Measurements from ENCODE around the gene METAP2.

Gene METAP2

GRCh38 chr12:95511977-95512376 lies 38.0 kb downstream of the METAP2 start:
- no peak for DNase-seq (ENCODE audit: low spot score)

- no peak for DNase-seq (ENCODE audit: low spot score)
These were observed 39.6 kb downstream of the METAP2 start for GRCh38 chr12:95513599-95513998.

GRCh38 chr12:95515197-95515596 lies 41.2 kb downstream of the METAP2 start:
- DNase-seq (ENCODE audit: low spot score): no peak

GRCh38 chr12:95516757-95517156 lies 42.8 kb downstream of the METAP2 start:
- DNase-seq (ENCODE audit: low spot score): no peak

- DNase-seq (ENCODE audit: low spot score): no peak
These were observed 43.3 kb downstream of the METAP2 start for GRCh38 chr12:95517246-95517645.

GRCh38 chr12:95518944-95519343 lies 45.0 kb downstream of the METAP2 start:
- DNase-seq (ENCODE audit: low spot score): no peak

GRCh38 chr12:95520816-95521215 lies 46.9 kb downstream of the METAP2 start:
- no peak for DNase-seq (ENCODE audit: low spot score)

GRCh38 chr12:95522692-95523091 lies 48.7 kb downstream of the METAP2 start:
- no peak for DNase-seq (ENCODE audit: low spot score)

- no peak for DNase-seq (ENCODE audit: low spot score)
These were observed 54.5 kb downstream of the METAP2 start for GRCh38 chr12:95528431-95528830.

GRCh38 chr12:95529693-95530225 lies 55.8 kb downstream of the METAP2 start:
- DNase-seq (ENCODE audit: low spot score): no peak

- no peak for DNase-seq (ENCODE audit: low spot score)
These were observed 58.9 kb downstream of the METAP2 start for GRCh38 chr12:95532851-95533250.

- no peak for DNase-seq (ENCODE audit: low spot score)
These were observed 60.0 kb downstream of the METAP2 start for GRCh38 chr12:95533985-95534384.

GRCh38 chr12:95538006-95538405 lies 64.1 kb downstream of the METAP2 start:
- no peak for DNase-seq (ENCODE audit: low spot score)

- no peak for DNase-seq (ENCODE audit: low spot score)
These were observed 64.7 kb downstream of the METAP2 start for GRCh38 chr12:95538656-95539055.

GRCh38 chr12:95541436-95541835 lies 67.5 kb downstream of the METAP2 start:
- DNase-seq (ENCODE audit: low spot score): no peak

- no peak for DNase-seq (ENCODE audit: low spot score)
These were observed 69.4 kb downstream of the METAP2 start for GRCh38 chr12:95543305-95543704.

- DNase-seq (ENCODE audit: low spot score): no peak
These were observed 70.8 kb downstream of the METAP2 start for GRCh38 chr12:95544756-95545155.

- DNase-seq (ENCODE audit: low spot score): no peak
These were observed 71.4 kb downstream of the METAP2 start for GRCh38 chr12:95545303-95545702.

- DNase-seq (ENCODE audit: low spot score): no peak
These were observed 72.0 kb downstream of the METAP2 start for GRCh38 chr12:95545731-95546490.

- no peak for DNase-seq (ENCODE audit: low spot score)
These were observed 72.5 kb downstream of the METAP2 start for GRCh38 chr12:95546491-95546813.

- DNase-seq (ENCODE audit: low spot score): no peak
These were observed 73.6 kb downstream of the METAP2 start for GRCh38 chr12:95547522-95548055.

- no peak for DNase-seq (ENCODE audit: low spot score)
These were observed 74.1 kb downstream of the METAP2 start for GRCh38 chr12:95548056-95548538.
